HG03175 (cell line): ENCODE data around the gene OR56B1.
"Not testable (repeated sequence)": the region's sequence is repeated elsewhere in the genome, so short reads cannot be mapped to it uniquely, and the experiment has no call there.

Experiments used
- ATAC-seq: cut with Tn5 transposase; IDR thresholded peaks from one replicate; pipeline ENCODE4 v1.9.1; 2021; ENCODE audit warnings: mild to moderate bottlenecking, moderate library complexity; ENCODE audit not compliant: unreplicated experiment

OR56B1 gene, protein sequence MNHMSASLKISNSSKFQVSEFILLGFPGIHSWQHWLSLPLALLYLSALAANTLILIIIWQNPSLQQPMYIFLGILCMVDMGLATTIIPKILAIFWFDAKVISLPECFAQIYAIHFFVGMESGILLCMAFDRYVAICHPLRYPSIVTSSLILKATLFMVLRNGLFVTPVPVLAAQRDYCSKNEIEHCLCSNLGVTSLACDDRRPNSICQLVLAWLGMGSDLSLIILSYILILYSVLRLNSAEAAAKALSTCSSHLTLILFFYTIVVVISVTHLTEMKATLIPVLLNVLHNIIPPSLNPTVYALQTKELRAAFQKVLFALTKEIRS

GRCh38 chr11:5736396-5736795 lies at the start of gene OR56B1:
OR56B1 (plus strand) TSS chr11:5736448; CDS start chr11:5736517, 69 bp downstream.
- ATAC-seq = no peak

- ATAC-seq = no peak
Measured at GRCh38 chr11:5688482-5688881, 47.8 kb upstream of the OR56B1 start.

DNA sequence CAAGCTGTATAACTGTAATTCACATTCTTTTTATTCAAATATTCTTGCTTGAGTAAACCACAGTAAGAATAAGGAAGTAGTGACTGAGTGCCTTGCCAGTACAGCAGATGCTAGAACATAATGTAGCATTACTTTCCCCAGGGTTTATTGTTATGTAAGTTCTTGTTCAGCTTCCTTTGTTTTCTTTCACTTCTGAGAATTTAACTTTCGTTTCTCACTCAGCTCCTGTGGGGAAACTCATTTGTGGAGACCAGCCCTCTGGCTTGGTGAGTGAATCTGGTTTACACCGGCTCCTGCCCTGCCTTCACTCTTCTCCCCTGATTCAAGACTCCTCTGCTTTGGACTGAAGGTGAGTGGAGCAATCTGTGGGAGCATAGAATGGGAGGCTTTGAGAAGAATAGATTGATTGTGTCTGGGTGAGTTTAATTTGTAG lies 46.7 kb upstream of the OR56B1 start, which contains the start of gene TRIM22:
TRIM22 (plus strand) TSS at position 240 of the 433 bp plus-strand sequence. CDS start 6,443 bp downstream, outside the sequence.
- peak; percentile 76 for ATAC-seq

DNA sequence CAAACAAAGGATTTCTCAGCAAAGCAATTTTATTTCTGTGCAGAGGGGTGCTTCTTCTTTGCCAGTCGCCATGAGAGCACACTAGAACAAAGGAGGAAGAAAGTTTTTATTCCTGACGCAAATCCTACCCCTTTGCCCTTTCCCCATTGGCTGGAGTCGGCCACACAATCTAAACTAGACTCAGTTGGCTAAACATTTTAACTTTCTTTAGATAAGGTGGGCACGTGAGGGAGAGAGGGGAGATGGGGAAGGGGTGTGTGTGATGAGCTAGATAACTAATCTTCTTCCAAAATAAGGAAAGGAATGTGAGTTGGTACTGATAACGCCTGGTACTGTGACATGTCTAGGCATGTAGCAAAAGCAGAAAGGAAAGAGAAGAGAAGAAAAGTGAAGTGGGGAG lies 46.0 kb upstream of the OR56B1 start:
- no peak for ATAC-seq

- ATAC-seq = no peak
Measured at GRCh38 chr11:5690736-5691135, 45.5 kb upstream of the OR56B1 start.

- ATAC-seq = not testable (repeated sequence)
Measured at GRCh38 chr11:5691238-5691963, 44.8 kb upstream of the OR56B1 start.

GRCh38 chr11:5691964-5692361 lies 44.3 kb upstream of the OR56B1 start:
- no peak for ATAC-seq

- ATAC-seq = no peak
Measured at GRCh38 chr11:5694642-5695041, 41.6 kb upstream of the OR56B1 start.

- no peak for ATAC-seq
Measured at GRCh38 chr11:5695580-5695979, 40.7 kb upstream of the OR56B1 start.

- no peak for ATAC-seq
Measured at GRCh38 chr11:5696210-5696609, 40.0 kb upstream of the OR56B1 start.

DNA sequence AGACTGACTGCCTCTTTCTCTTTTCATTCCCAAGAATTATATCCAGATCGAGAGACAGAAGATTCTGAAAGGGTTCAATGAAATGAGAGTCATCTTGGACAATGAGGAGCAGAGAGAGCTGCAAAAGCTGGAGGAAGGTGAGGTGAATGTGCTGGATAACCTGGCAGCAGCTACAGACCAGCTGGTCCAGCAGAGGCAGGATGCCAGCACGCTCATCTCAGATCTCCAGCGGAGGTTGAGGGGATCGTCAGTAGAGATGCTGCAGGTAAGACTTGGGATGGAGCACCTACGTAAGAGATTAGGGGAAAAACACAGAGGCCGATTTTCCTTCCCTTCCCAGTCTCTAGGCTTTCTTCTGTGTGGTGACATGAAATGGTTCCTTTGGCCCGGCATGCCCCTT lies 38.0 kb upstream of the OR56B1 start:
- no peak for ATAC-seq

GRCh38 chr11:5700421-5701054 lies 35.7 kb upstream of the OR56B1 start:
- no peak for ATAC-seq

GRCh38 chr11:5701055-5701577 lies 35.1 kb upstream of the OR56B1 start:
- ATAC-seq = no peak

DNA sequence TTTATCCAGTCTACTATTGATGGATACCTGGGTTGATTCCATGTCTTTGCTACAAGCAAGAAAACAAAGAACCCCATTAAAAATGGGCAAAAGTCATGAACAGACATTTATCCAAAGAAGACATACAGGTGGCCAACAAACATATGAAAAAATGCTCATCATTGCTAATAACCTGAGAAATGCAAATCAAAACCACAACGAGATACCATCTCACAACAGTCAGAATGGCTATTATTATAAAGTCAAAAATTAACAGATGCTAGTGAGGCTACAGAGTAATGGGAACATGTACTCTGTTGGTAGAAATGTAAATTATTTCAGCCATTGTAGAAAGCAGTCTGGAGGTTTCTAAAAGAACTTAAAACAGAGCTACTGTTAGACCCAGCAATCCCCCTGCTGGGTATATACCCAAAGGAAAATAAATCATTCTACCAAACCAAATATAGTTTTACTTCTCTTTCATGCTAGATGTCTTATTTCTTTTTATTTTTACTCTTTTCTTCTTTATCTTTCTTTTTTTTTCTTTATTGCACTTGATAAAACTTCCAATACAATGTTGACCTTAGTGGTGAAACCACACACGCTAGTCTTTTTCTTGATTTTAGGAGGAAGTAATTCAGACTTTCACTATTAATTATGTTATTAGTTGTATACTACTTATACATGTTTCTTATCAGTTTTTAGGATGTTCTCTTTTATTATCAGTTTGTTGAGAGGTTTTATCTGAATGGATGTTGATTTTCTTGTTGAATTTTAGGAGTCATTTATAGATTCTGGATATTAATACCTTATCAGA lies 32.3 kb upstream of the OR56B1 start:
- ATAC-seq = peak; percentile 78

- ATAC-seq = no peak
Measured at GRCh38 chr11:5705688-5706087, 30.6 kb upstream of the OR56B1 start.

DNA sequence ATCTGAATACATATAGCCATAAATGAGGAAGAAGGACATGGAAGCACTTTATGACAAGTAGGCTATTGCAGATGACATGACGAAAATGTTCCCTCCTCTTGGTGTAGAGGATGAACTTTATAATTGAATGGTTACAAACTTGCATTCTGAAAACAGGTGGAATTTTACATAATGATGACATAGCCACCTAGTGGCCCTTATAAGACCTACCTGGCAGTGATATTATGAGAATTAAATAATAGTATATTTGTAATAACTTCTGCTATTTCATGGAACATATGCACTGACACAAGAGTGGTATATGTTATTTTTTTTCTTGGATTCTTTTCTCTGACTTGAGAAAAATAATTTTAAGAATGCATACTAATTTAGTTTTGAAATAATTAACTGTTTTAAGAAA lies 23.7 kb upstream of the OR56B1 start:
- ATAC-seq = peak; percentile 78

GRCh38 chr11:5713695-5714094 lies 22.6 kb upstream of the OR56B1 start:
- ATAC-seq = no peak

DNA sequence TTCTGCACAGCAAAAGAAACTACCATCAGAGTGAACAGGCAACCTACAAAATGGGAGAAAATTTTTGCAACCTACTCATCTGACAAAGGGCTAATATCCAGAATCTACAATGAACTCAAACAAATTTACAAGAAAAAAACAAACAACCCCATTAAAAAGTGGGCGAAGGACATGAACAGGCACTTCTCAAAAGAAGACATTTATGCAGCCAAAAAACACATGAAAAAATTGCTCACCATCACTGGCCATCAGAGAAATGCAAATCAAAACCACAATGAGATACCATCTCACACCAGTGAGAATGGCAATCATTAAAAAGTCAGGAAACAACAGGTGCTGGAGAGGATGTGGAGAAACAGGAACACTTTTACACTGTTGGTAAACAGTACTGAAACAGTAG lies 19.7 kb upstream of the OR56B1 start:
- ATAC-seq = not testable (repeated sequence)

DNA sequence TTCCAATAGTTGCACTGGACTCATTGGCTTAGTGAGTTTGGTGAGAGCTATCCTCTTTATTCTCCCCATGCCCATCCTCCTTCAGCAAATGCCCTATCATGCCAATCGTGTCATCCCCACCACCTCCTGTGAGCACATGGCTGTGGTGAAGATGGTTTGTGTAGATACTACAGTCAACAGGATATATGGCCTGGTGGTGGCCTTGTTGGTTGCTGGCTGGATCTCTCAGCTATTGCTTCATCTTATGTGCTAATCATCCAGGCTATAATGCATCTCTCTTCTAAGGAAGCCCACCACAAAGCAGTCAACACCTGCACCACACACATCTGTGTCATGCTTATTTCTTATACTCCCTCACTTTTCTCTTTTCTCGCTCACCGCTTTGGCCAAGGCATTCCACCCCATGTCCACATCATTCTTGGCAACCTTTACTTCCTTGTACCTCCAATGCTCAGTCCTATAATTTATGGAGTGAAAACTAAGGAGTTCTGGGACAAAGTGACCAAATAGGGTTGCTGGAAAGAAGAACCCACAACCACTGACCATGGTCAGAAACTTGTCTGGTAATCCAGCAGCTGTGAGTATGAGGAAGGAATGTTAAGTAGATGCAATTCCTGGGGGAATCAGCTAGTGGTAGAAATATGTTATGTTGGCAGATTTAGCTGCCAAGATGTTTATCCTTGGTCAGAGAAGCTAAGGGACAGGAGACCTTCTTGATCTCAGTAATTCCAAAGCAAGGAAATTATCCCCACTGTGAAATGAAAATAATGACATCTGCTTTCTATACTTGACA lies 16.3 kb upstream of the OR56B1 start:
- ATAC-seq = no peak

GRCh38 chr11:5722622-5723021 lies 13.6 kb upstream of the OR56B1 start:
- ATAC-seq = no peak
